ENCODE data around the gene RANBP1. TPM values are rescaled to one million over a fixed set of nuclear protein-coding genes. Genes with fewer than 3 reads are reported as not detected.

The RANBP1 gene
- total and polyA plus RNA-seq, 12 donors: 63.3 to 346 (median 126) TPM

DNA sequence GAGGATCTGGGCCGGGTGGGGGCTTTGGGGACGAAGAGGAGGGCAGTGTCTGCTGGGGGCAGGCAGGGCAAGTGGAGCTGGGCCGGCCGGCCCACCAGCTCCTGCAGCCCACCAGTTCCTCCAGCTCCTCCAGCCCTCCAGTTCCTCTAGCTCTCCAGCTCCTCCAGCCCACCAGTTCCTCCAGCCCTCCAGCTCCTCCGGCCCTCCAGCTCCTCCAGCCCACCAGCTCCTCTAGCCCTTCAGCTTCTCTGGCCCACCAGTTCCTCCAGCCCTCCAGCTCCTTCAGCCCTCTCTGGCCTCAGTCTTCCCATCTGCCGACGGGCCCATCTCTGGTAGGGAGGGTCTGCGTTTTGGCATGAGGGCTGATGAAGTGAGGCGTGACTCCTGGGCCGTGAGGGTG lies 44.1 kb downstream of the RANBP1 start:
- H3K4me3 ChIP-seq: no peak overlapping the region
- WGBS, 4 donors: 73 to 88% (median 83%) methylated on average over 8 to 10 of the region's 10 CpGs
- no peaks in the 10 kb centered on the region for H3K27me3 ChIP-seq
- intact Hi-C loops (cut with DNase I): no loop called here
- H3K9me3 ChIP-seq (replicated peaks in 1 of 3): no peaks in the 10 kb centered on the region
- no peak overlapping the region for H3K27ac ChIP-seq
- no peak for DNase-seq
- TF ChIP-seq POLR2A (IDR thresholded peaks at IDR 0.05) (no peak), CTCF (IDR thresholded peaks at IDR 0.05) (no peak)
- H3K36me3 ChIP-seq (replicated peaks in 1 of 2): no peaks in the 10 kb centered on the region
- H3K4me1 ChIP-seq (replicated peaks in 1 of 2): peaks cover 0 to 7% of the 10 kb centered on the region in 2 donors

DNA sequence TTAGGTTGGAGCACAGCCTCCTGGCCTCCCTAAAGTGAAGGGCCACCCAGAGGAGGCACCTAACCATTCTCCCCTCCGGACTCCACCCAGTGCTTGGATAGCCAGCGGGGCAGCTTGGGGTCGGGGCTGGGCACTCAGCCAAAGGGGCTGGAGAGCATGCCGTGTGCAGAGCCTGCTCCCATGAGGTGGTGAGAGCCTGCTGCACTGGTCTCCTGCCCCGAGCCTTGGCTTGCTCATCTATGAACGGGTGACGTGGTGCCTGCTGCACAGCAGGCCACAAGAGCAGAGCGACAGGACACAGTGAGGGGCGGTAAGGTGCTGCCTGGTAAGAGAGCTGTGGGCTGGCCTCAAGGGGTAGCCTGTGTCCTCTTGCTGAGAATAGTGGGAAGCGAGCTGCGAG lies 49.0 kb downstream of the RANBP1 start:
- TF ChIP-seq POLR2A (IDR thresholded peaks at IDR 0.05): no peak
- no peak for TF ChIP-seq CTCF (IDR thresholded peaks at IDR 0.05)
- 64 to 90% (median 71%) methylated on average over 2 to 11 of the region's 11 CpGs for WGBS, 4 donors
- no peaks in the 10 kb centered on the region for H3K9me3 ChIP-seq (replicated peaks in 1 of 3)
- no peaks in the 10 kb centered on the region for H3K36me3 ChIP-seq (replicated peaks in 1 of 2)
- H3K4me3 ChIP-seq: no peak overlapping the region
- no peaks in the 10 kb centered on the region for H3K27me3 ChIP-seq
- H3K27ac ChIP-seq: no peak overlapping the region
- intact Hi-C loops (cut with DNase I): no loop called here
- DNase-seq: no peak
- no peaks in the 10 kb centered on the region for H3K4me1 ChIP-seq (replicated peaks in 1 of 2)

DNA sequence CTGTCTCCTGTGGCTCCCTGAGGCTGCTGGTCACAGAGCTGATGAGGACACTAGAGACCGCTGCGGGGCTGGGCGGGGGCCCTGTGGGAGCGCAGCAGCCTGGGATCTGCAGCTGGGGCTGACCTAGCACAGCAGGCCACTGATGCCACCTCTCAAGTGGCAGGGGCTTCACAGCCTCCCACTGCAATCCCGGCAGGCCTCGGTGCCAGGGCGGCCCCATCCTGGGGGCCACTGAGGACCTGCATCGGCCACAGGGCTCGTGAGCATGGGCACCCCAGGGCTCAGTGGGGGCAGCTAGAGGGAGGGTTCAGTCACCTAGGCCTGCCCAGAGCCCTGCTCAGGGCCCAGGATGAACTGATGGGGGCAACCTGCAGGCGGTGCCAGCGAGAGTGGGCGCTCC lies 49.5 kb downstream of the RANBP1 start:
- H3K36me3 ChIP-seq (replicated peaks in 1 of 2): no peaks in the 10 kb centered on the region
- no peaks in the 10 kb centered on the region for H3K9me3 ChIP-seq (replicated peaks in 1 of 3)
- H3K27me3 ChIP-seq: no peaks in the 10 kb centered on the region
- no peak for DNase-seq
- intact Hi-C loops (cut with DNase I): no loop called here
- TF ChIP-seq CTCF (IDR thresholded peaks at IDR 0.05) (no peak), POLR2A (IDR thresholded peaks at IDR 0.05) (no peak)
- H3K27ac ChIP-seq: no peak overlapping the region
- WGBS, 4 donors: 83 to 92% (median 87%) methylated on average over 3 to 12 of the region's 12 CpGs
- H3K4me1 ChIP-seq (replicated peaks in 1 of 2): no peaks in the 10 kb centered on the region
- no peak overlapping the region for H3K4me3 ChIP-seq

DNA sequence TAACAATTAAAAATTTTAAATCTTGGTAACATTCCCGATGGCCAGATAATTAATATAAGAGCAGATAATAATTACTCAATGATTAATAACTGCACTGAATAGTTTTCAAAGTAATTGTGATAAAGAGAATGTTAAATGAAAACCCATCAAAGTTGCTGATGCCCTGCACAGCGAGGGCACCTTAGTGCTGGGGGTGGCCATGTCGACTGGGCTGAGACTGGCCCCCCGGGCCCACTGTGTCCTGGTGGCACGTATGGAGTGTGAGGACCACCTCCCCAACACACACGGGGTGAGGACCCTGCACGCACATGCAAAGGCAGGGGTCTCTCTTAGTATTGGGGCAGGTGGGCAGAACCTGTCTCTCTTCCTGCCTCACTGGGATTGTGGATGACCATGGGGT lies 50.0 kb downstream of the RANBP1 start:
- H3K27me3 ChIP-seq: no peaks in the 10 kb centered on the region
- DNase-seq: no peak
- no peak overlapping the region for H3K4me3 ChIP-seq
- no peaks in the 10 kb centered on the region for H3K9me3 ChIP-seq (replicated peaks in 1 of 3)
- H3K27ac ChIP-seq: no peak overlapping the region
- WGBS, 4 donors: 75 to 79% (median 78%) methylated on average over 5 to 7 of the region's 7 CpGs
- no peaks in the 10 kb centered on the region for H3K36me3 ChIP-seq (replicated peaks in 1 of 2)
- TF ChIP-seq CTCF (IDR thresholded peaks at IDR 0.05): no peak
- TF ChIP-seq POLR2A (IDR thresholded peaks at IDR 0.05): no peak
- H3K4me1 ChIP-seq (replicated peaks in 1 of 2): no peaks in the 10 kb centered on the region
- intact Hi-C loops (cut with DNase I): no loop called here

All from adrenal gland (tissue), 12 donors.